Peyer's patch (tissue), 4 donors: ENCODE results near the gene WDR3.

Experiments
- POLR2A ChIP-seq, 2 donors: fragments of 450-650 bp; IDR thresholded peaks; one replicate each; pipeline ENCODE4 v1.5.1; 2017; ENCODE audit warnings: antibody characterized with exemption in 2 of 2, mild to moderate bottlenecking in 2 of 2, moderate library complexity in 2 of 2
- TF ChIP-seq, protein P1 (sequence below), 6 experiments: fragments of 450-650 bp in 4 of 6; fragments of 200-600 bp in 2 of 6; sonication (generic) in 1 of 6; IDR thresholded peaks; one replicate each; pipeline ENCODE4 v1.5.1; 2017 to 2019; ENCODE audit warnings: antibody characterized with exemption in 6 of 6, mild to moderate bottlenecking in 3 of 6, moderate library complexity in 1 of 6

- TF ChIP-seq, protein P1, sequence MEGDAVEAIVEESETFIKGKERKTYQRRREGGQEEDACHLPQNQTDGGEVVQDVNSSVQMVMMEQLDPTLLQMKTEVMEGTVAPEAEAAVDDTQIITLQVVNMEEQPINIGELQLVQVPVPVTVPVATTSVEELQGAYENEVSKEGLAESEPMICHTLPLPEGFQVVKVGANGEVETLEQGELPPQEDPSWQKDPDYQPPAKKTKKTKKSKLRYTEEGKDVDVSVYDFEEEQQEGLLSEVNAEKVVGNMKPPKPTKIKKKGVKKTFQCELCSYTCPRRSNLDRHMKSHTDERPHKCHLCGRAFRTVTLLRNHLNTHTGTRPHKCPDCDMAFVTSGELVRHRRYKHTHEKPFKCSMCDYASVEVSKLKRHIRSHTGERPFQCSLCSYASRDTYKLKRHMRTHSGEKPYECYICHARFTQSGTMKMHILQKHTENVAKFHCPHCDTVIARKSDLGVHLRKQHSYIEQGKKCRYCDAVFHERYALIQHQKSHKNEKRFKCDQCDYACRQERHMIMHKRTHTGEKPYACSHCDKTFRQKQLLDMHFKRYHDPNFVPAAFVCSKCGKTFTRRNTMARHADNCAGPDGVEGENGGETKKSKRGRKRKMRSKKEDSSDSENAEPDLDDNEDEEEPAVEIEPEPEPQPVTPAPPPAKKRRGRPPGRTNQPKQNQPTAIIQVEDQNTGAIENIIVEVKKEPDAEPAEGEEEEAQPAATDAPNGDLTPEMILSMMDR (IDR thresholded peaks at IDR 0.05), result peak; percentile 23 to 72 (median 68)
- TF ChIP-seq POLR2A (IDR thresholded peaks at IDR 0.05), result no peak
Measured at GRCh38 chr1:117895482-117896114, 33.9 kb upstream of the WDR3 start.
